ENCODE measurements around the gene CPSF7. TPM values are rescaled to one million over a fixed set of nuclear protein-coding genes. Genes with fewer than 3 reads are reported as not detected.
A peak's percentile ranks its signal among the peaks of the same experiment; 100 is the strongest.
"Not testable (repeated sequence)": the region's sequence is repeated elsewhere in the genome, so short reads cannot be mapped to it uniquely, and the experiment has no call there.

Gene CPSF7
- total RNA-seq: 13.0 and 16.4 TPM in 2 replicates

- DNase-seq (ENCODE audit: low read depth, low spot score): peak; percentile 81
Observed at GRCh38 chr11:61429691-61430582, at the start of gene CPSF7, which contains the start of gene SDHAF2. TSS of gene CPSF7 (minus strand) at chr11:61429975. CDS start at chr11:61429235, 740 bp downstream. TSS of gene SDHAF2 (plus strand) at chr11:61430124. CDS start at chr11:61430147, 23 bp downstream.

GRCh38 chr11:61477727-61478148 lies 48.0 kb upstream of the CPSF7 start:
- DNase-seq (ENCODE audit: low read depth, low spot score): no peak

GRCh38 chr11:61477126-61477525 lies 47.4 kb upstream of the CPSF7 start:
- DNase-seq (ENCODE audit: low read depth, low spot score): no peak

GRCh38 chr11:61476371-61476770 lies 46.6 kb upstream of the CPSF7 start:
- DNase-seq (ENCODE audit: low read depth, low spot score): no peak

GRCh38 chr11:61475433-61475832 lies 45.7 kb upstream of the CPSF7 start:
- no peak for DNase-seq (ENCODE audit: low read depth, low spot score)

GRCh38 chr11:61474013-61474643 lies 44.4 kb upstream of the CPSF7 start:
- DNase-seq (ENCODE audit: low read depth, low spot score): no peak

GRCh38 chr11:61473370-61474012 lies 43.7 kb upstream of the CPSF7 start:
- DNase-seq (ENCODE audit: low read depth, low spot score): no peak

GRCh38 chr11:61472868-61473267 lies 43.1 kb upstream of the CPSF7 start:
- DNase-seq (ENCODE audit: low read depth, low spot score): no peak

GRCh38 chr11:61472282-61472681 lies 42.5 kb upstream of the CPSF7 start:
- no peak for DNase-seq (ENCODE audit: low read depth, low spot score)

- DNase-seq (ENCODE audit: low read depth, low spot score): no peak
Observed at GRCh38 chr11:61468002-61468401, 38.2 kb upstream of the CPSF7 start.

- DNase-seq (ENCODE audit: low read depth, low spot score): not testable (repeated sequence)
Observed at GRCh38 chr11:61467602-61468001, 37.8 kb upstream of the CPSF7 start.

- DNase-seq (ENCODE audit: low read depth, low spot score): no peak
Observed at GRCh38 chr11:61460986-61461385, 31.2 kb upstream of the CPSF7 start.

GRCh38 chr11:61460474-61460881 lies 30.7 kb upstream of the CPSF7 start:
- no peak for DNase-seq (ENCODE audit: low read depth, low spot score)

GRCh38 chr11:61454520-61454919 lies 24.7 kb upstream of the CPSF7 start:
- DNase-seq (ENCODE audit: low read depth, low spot score): no peak

GRCh38 chr11:61453695-61454094 lies 23.9 kb upstream of the CPSF7 start:
- DNase-seq (ENCODE audit: low read depth, low spot score): no peak

GRCh38 chr11:61452825-61453224 lies 23.1 kb upstream of the CPSF7 start:
- DNase-seq (ENCODE audit: low read depth, low spot score): no peak

GRCh38 chr11:61448552-61448927 lies 18.8 kb upstream of the CPSF7 start:
- no peak for DNase-seq (ENCODE audit: low read depth, low spot score)

- no peak for DNase-seq (ENCODE audit: low read depth, low spot score)
Observed at GRCh38 chr11:61447601-61448551, 18.1 kb upstream of the CPSF7 start.

GRCh38 chr11:61446211-61446651 lies 16.5 kb upstream of the CPSF7 start:
- DNase-seq (ENCODE audit: low read depth, low spot score): peak; percentile 73

GRCh38 chr11:61445516-61445915 lies 15.7 kb upstream of the CPSF7 start:
- DNase-seq (ENCODE audit: low read depth, low spot score): no peak

GRCh38 chr11:61442616-61443015 lies 12.8 kb upstream of the CPSF7 start:
- no peak for DNase-seq (ENCODE audit: low read depth, low spot score)
